ENCODE measurements around the gene SHC3. TPM values are rescaled to one million over a fixed set of nuclear protein-coding genes. Genes with fewer than 3 reads are reported as not detected.

SHC3 gene
- total RNA-seq, 1 experiment from 2014 or later, result 4.0 TPM

- CTCF ChIA-PET, result no interaction called here
- DNase-seq, result no peak
- Mint-ChIP-seq H3K4me1 (ENCODE audit: low read depth, unreplicated experiment) (no peaks in the 10 kb centered on the region), H3K4me3 (ENCODE audit: low read depth, unreplicated experiment) (no peak overlapping the region), H3K27ac (ENCODE audit: unreplicated experiment) (no peak overlapping the region), H3K27me3 (ENCODE audit: unreplicated experiment) (peaks cover 28% of the 10 kb centered on the region), H3K9me3 (ENCODE audit: low read depth, unreplicated experiment) (peaks cover 2% of the 10 kb centered on the region), H3K36me3 (ENCODE audit: insufficient read depth, unreplicated experiment) (no peaks in the 10 kb centered on the region)
- intact Hi-C loops (cut with micrococcal nuclease; ENCODE audit: unreplicated experiment), result no loop called here
- TF ChIP-seq, protein P1, sequence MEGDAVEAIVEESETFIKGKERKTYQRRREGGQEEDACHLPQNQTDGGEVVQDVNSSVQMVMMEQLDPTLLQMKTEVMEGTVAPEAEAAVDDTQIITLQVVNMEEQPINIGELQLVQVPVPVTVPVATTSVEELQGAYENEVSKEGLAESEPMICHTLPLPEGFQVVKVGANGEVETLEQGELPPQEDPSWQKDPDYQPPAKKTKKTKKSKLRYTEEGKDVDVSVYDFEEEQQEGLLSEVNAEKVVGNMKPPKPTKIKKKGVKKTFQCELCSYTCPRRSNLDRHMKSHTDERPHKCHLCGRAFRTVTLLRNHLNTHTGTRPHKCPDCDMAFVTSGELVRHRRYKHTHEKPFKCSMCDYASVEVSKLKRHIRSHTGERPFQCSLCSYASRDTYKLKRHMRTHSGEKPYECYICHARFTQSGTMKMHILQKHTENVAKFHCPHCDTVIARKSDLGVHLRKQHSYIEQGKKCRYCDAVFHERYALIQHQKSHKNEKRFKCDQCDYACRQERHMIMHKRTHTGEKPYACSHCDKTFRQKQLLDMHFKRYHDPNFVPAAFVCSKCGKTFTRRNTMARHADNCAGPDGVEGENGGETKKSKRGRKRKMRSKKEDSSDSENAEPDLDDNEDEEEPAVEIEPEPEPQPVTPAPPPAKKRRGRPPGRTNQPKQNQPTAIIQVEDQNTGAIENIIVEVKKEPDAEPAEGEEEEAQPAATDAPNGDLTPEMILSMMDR (IDR thresholded peaks at IDR 0.05; ENCODE audit: unreplicated experiment), result no peak
- BruUV-seq (replicated peaks), result no TSS peak
These were observed 199.6 kb downstream of the SHC3 start for GRCh38 chr9:88979021-88979420.

GRCh38 chr9:88978034-88978433 is 200.6 kb downstream of the SHC3 start:
- CTCF ChIA-PET, result no interaction called here
- Mint-ChIP-seq H3K4me1 (ENCODE audit: low read depth, unreplicated experiment) (no peaks in the 10 kb centered on the region), H3K27ac (ENCODE audit: unreplicated experiment) (no peak overlapping the region), H3K27me3 (ENCODE audit: unreplicated experiment) (peaks cover 28% of the 10 kb centered on the region), H3K4me3 (ENCODE audit: low read depth, unreplicated experiment) (no peak overlapping the region), H3K36me3 (ENCODE audit: insufficient read depth, unreplicated experiment) (no peaks in the 10 kb centered on the region), H3K9me3 (ENCODE audit: low read depth, unreplicated experiment) (no peaks in the 10 kb centered on the region)
- no TSS peak for BruUV-seq (replicated peaks)
- TF ChIP-seq, protein P1 (IDR thresholded peaks at IDR 0.05; ENCODE audit: unreplicated experiment), result no peak
- intact Hi-C loops (cut with micrococcal nuclease; ENCODE audit: unreplicated experiment), result no loop called here
- DNase-seq, result no peak

DNA sequence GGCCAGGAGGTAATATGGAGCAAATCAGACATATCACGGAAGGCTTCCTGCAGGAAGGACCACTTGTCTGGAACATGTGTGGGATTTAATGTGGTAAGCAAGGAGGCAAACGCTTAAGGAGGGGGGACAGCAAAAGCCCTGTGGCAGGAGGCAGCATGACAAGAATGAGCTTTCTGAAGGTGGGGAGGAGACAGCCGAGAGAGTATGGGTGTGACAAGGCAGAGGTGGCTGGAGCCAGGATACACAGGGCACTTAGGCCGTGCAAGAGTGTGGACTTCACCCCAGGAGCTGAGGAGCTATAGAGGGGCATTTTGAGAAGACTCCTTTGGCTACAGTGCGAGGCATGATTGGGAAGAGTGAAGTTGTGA is 201.7 kb downstream of the SHC3 start:
- H3K4me1 Mint-ChIP-seq (ENCODE audit: low read depth, unreplicated experiment), result no peaks in the 10 kb centered on the region
- no TSS peak for BruUV-seq (replicated peaks)
- peaks cover 28% of the 10 kb centered on the region for H3K27me3 Mint-ChIP-seq (ENCODE audit: unreplicated experiment)
- H3K27ac Mint-ChIP-seq (ENCODE audit: unreplicated experiment), result no peak overlapping the region
- intact Hi-C loops (cut with micrococcal nuclease; ENCODE audit: unreplicated experiment), result no loop called here
- H3K36me3 Mint-ChIP-seq (ENCODE audit: insufficient read depth, unreplicated experiment), result no peaks in the 10 kb centered on the region
- no peak for DNase-seq
- no peaks in the 10 kb centered on the region for H3K9me3 Mint-ChIP-seq (ENCODE audit: low read depth, unreplicated experiment)
- CTCF ChIA-PET, result no interaction called here
- TF ChIP-seq, protein P1 (IDR thresholded peaks at IDR 0.05; ENCODE audit: unreplicated experiment), result no peak
- H3K4me3 Mint-ChIP-seq (ENCODE audit: low read depth, unreplicated experiment), result no peak overlapping the region

GRCh38 chr9:88975966-88976889 is 202.4 kb downstream of the SHC3 start:
- Mint-ChIP-seq H3K9me3 (ENCODE audit: low read depth, unreplicated experiment) (no peaks in the 10 kb centered on the region), H3K4me1 (ENCODE audit: low read depth, unreplicated experiment) (no peaks in the 10 kb centered on the region), H3K36me3 (ENCODE audit: insufficient read depth, unreplicated experiment) (no peaks in the 10 kb centered on the region), H3K27me3 (ENCODE audit: unreplicated experiment) (peaks cover 28% of the 10 kb centered on the region), H3K27ac (ENCODE audit: unreplicated experiment) (no peak overlapping the region), H3K4me3 (ENCODE audit: low read depth, unreplicated experiment) (no peak overlapping the region)
- no peak for DNase-seq
- CTCF ChIA-PET, result no interaction called here
- intact Hi-C loops (cut with micrococcal nuclease; ENCODE audit: unreplicated experiment), result no loop called here
- no TSS peak for BruUV-seq (replicated peaks)
- TF ChIP-seq, protein P1 (IDR thresholded peaks at IDR 0.05; ENCODE audit: unreplicated experiment), result no peak

All from Calu3 (cell line).